ENCODE data around the gene GRK1. TPM values are rescaled to one million over a fixed set of nuclear protein-coding genes. Genes with fewer than 3 reads are reported as not detected.

GRK1 gene
- total RNA-seq, 2 experiments from 2014 or later, result not detected

DNA sequence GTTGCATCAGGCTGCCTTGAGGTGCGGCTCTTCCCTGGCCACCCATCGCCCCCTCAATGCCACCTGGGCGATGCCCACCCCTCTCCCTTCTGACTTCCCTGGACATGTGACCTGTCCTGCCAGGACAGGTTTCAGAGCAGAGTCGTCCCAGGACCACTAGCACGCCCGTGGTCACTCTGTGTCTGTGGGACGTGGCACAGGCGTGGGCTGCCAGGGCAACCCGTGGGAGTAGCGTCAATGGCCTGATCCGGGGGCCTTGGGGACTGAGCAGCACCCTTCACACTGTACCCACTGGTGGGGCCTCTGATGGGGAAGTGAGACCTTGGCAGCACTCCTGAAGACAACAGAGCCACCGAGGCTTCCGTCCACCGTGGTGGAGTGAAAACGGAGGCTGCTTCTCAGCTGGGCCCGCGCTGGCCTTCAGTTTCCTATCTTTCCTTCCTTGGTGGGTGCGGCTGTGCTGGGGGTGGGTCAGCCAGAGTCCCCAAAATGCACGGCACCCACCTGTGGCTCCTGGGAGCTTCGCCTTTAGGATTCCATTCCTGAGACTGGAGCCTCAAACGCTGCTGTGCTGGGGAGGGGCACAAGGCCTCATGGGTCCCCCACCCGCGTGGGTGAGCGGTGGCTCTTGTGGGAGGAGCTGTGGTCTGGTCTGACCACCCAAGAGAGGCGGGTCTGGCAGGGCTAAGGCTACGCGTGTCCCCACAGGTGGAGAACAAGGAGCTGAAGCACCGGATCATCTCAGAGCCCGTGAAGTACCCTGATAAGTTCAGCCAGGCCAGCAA lies 65.3 kb downstream of the GRK1 start:
- intact Hi-C loops (cut with micrococcal nuclease), result no loop called here
- no peak for DNase-seq
- CTCF ChIA-PET, result no interaction called here
- no peaks in the 10 kb centered on the region for H3K36me3 Mint-ChIP-seq
- no peaks in the 10 kb centered on the region for H3K4me1 Mint-ChIP-seq (ENCODE audit: low read depth)
- H3K4me3 Mint-ChIP-seq, result no peak overlapping the region
- POLR2A ChIA-PET, result no interaction called here
- H3K9me3 Mint-ChIP-seq, result peaks cover 4% of the 10 kb centered on the region
- peaks cover 16% of the 10 kb centered on the region for H3K27me3 Mint-ChIP-seq
- H3K27ac Mint-ChIP-seq, result no peak overlapping the region

DNA sequence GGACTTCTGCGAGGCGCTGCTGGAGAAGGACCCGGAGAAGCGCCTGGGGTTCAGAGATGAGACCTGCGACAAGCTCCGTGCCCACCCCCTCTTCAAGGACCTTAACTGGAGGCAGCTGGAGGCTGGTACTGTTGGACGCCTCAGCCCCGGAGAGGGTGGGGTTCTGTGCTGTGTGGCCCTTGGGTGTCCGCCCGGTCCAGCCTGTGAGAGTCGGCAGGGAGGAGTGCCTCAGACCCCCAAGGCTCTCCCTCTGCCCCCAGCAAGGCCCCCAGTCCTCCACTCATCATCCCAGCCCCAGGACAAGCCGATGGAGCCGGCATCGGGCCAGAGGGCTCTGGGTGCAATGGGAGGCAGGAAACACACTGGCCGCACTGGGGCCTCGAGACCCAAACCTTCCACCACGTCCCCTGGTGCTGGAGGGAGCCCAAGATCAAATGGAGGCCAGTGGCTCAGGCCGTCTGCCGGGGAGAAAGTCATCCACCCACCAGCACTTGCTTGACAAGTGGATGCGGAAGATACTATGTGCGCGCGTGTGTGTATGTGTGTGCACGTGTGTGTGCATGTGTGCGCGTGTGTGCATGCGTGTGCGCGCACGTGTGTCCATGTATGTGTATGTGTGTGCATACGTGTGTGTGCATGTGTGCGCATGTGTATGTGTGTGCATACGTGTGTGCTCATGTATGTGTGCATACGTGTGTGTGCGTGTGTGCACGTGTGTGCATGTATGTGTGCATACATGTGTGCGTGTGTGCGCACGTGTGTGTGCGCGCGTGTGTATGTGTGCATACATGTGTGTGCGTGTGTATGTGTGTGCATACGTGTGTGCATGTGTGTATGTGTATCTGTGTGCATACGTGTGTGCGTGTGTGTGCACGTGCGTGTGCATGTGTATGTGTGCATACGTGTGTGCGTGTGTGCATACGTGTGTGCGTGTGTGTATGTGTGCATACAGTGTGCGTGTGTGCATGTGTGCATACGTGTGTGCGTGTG lies 66.2 kb downstream of the GRK1 start:
- Mint-ChIP-seq H3K9me3 (peaks cover 4% of the 10 kb centered on the region), H3K27ac (no peak overlapping the region), H3K27me3 (peaks cover 16% of the 10 kb centered on the region), H3K36me3 (no peaks in the 10 kb centered on the region), H3K4me3 (no peak overlapping the region), H3K4me1 (ENCODE audit: low read depth) (no peaks in the 10 kb centered on the region)
- DNase-seq, result no peak
- ChIA-PET POLR2A (no interaction called here), CTCF (no interaction called here)
- intact Hi-C loops (cut with micrococcal nuclease), result no loop called here

DNA sequence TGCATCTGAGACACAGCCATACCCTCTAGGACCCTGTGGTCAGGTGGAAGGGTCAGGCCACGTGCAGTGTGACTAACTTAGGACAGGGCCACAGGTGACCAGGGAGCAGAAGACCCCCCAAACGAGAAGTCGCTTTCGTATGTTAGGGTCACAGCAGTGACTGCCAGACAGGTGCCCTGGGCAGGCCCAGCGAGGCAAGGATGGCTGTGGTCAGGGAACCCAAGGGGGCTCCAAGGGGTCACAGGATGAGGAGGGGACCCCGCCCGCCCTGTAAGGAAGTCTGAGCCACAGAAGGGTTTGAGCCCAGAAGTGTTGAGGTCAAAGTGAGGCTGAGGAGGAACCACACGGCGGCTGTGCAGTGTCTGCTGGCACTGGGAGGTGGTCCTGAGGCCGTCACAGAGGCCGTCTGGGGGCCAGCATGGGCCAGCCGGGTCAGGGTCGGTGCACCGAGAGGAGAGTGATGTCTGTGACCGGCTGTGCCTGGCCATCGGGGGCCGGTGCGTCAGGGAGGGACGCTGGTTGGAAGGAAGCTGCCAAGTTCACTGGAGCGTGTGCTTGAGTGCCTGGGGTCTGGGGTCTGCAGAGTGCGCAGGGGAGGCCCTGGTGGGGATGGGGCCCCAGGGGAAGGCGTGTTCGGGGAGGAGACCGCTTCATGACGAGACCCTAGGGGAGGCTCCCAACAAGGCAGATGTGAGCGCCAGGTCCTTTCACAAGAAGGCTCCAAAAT lies 67.2 kb downstream of the GRK1 start:
- ChIA-PET CTCF (no interaction called here), POLR2A (no interaction called here)
- no peak overlapping the region for H3K4me3 Mint-ChIP-seq
- intact Hi-C loops (cut with micrococcal nuclease), result no loop called here
- peaks cover 7% of the 10 kb centered on the region for H3K27me3 Mint-ChIP-seq
- H3K27ac Mint-ChIP-seq, result no peak overlapping the region
- no peaks in the 10 kb centered on the region for H3K4me1 Mint-ChIP-seq (ENCODE audit: low read depth)
- no peak for DNase-seq
- peaks cover 4% of the 10 kb centered on the region for H3K9me3 Mint-ChIP-seq
- no peaks in the 10 kb centered on the region for H3K36me3 Mint-ChIP-seq

DNA sequence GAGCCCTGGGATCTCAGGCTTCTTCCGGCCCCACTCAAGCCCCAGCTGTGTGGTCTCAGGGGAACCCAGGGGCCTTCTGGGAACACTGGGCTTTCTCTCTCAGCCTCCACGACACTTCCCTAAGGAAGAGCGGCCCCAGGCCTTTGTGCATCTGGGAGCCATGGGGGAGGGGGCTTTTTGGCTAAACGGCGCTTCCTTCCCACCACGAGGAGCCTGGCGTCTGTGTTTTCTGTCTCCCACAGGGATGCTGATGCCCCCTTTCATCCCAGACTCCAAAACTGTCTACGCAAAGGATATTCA lies 67.8 kb downstream of the GRK1 start:
- H3K27me3 Mint-ChIP-seq, result peaks cover 3% of the 10 kb centered on the region
- no peak for DNase-seq
- H3K4me3 Mint-ChIP-seq, result no peak overlapping the region
- POLR2A ChIA-PET, result no interaction called here
- CTCF ChIA-PET, result no interaction called here
- no peak overlapping the region for H3K27ac Mint-ChIP-seq
- peaks cover 4% of the 10 kb centered on the region for H3K9me3 Mint-ChIP-seq
- H3K36me3 Mint-ChIP-seq, result no peaks in the 10 kb centered on the region
- intact Hi-C loops (cut with micrococcal nuclease), result no loop called here
- H3K4me1 Mint-ChIP-seq (ENCODE audit: low read depth), result no peaks in the 10 kb centered on the region

DNA sequence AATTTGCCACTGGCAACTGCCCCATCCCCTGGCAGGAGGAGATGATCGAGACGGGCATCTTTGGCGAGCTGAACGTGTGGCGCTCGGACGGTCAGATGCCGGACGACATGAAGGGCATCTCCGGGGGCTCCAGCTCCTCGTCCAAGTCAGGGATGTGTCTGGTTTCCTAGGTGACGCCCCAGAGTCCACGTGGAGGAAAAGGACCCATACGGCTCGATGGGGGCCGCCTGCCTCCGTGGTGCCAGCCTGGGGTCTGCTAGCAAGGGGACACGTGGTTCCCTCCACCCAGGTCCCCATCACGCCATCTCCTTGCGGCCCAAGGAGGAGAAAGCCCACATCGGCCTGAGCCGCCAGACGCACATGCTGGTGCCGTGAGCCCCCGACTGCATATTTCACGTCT lies 68.2 kb downstream of the GRK1 start:
- Mint-ChIP-seq H3K9me3 (peaks cover 4% of the 10 kb centered on the region), H3K27me3 (peaks cover 3% of the 10 kb centered on the region), H3K27ac (no peak overlapping the region), H3K36me3 (no peaks in the 10 kb centered on the region), H3K4me1 (ENCODE audit: low read depth) (no peaks in the 10 kb centered on the region), H3K4me3 (no peak overlapping the region)
- CTCF ChIA-PET, result no interaction called here
- POLR2A ChIA-PET, result no interaction called here
- intact Hi-C loops (cut with micrococcal nuclease), result no loop called here
- DNase-seq, result no peak

DNA sequence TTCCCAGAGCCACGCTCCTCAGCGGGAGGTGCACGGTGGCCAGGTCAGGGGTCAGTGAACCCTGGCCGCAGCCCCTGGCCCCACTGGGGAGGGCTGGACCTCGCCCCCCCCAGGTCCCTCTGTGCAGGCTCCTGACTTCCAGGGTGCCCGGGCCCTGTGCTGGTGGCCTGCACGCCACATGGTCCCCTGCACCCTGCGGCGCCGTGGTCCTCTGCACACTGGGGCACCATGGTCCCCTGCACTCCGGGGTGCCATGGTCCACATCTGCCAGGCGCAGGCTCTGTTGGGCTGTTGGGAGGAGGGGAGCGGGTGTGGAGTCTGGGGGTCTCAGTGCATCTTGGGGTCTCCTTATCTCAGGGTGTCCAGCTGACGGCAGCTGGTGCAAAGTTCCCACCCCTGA lies 68.7 kb downstream of the GRK1 start:
- Mint-ChIP-seq H3K4me1 (ENCODE audit: low read depth) (peaks cover 4% of the 10 kb centered on the region), H3K27ac (no peak overlapping the region), H3K9me3 (peaks cover 4% of the 10 kb centered on the region), H3K36me3 (no peaks in the 10 kb centered on the region), H3K4me3 (no peak overlapping the region), H3K27me3 (peaks cover 4% of the 10 kb centered on the region)
- no peak for DNase-seq
- intact Hi-C loops (cut with micrococcal nuclease), result no loop called here
- CTCF ChIA-PET, result no interaction called here
- POLR2A ChIA-PET, result no interaction called here

DNA sequence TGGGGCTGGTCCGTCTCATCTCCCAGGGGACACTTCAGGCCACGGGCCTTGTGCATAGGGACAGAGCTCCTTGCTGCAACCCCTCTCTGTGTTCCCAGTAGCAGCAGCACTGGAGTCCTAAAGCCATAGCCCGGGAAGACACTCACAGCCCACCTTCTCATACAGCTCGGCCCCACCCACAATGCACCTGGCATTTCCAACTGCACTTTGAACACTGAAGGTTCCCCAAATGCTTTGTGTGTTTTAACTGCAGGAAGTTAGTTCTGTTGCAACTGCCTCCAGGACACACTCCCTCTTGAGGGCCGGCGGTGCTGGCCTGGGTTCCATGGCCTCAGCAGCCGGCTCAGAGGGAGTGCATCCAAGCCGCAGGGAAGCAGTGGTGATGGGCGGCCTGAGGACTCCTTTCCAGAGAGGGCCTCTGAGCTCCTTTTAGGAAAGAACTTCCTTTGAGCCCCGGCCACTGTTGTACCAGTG lies 69.3 kb downstream of the GRK1 start:
- H3K4me1 Mint-ChIP-seq (ENCODE audit: low read depth), result peaks cover 9% of the 10 kb centered on the region
- DNase-seq, result no peak
- H3K27me3 Mint-ChIP-seq, result peaks cover 9% of the 10 kb centered on the region
- peaks cover 4% of the 10 kb centered on the region for H3K9me3 Mint-ChIP-seq
- ChIA-PET POLR2A (no interaction called here), CTCF (no interaction called here)
- H3K27ac Mint-ChIP-seq, result no peak overlapping the region
- H3K36me3 Mint-ChIP-seq, result no peaks in the 10 kb centered on the region
- no peak overlapping the region for H3K4me3 Mint-ChIP-seq
- intact Hi-C loops (cut with micrococcal nuclease), result no loop called here

DNA sequence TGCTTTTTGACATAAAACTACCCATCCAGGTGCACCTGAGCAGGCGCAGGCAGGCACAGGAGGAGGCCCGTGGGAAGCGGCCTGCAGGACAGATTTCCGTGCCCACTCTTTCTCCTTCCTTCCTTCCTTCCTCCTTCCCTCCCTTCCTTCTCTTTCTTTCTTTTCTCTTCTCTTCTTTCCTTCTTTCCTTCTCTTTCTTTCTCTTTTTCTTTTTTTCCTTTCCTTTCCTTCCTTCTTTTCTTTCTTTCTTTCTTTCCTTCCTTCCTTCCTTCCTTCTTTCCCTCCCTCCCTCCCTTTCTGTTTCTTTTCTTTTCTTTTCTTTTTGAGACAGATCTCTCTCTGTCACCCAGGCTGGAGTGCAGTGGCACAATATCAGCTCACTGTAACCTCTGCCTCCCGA lies 70.8 kb downstream of the GRK1 start:
- CTCF ChIA-PET, result no interaction called here
- no peak for DNase-seq
- Mint-ChIP-seq H3K27ac (no peak overlapping the region), H3K27me3 (peaks cover 10% of the 10 kb centered on the region), H3K4me1 (ENCODE audit: low read depth) (peaks cover 24% of the 10 kb centered on the region), H3K36me3 (no peaks in the 10 kb centered on the region), H3K4me3 (no peak overlapping the region), H3K9me3 (peaks cover 4% of the 10 kb centered on the region)
- intact Hi-C loops (cut with micrococcal nuclease), result no loop called here
- POLR2A ChIA-PET, result no interaction called here

DNA sequence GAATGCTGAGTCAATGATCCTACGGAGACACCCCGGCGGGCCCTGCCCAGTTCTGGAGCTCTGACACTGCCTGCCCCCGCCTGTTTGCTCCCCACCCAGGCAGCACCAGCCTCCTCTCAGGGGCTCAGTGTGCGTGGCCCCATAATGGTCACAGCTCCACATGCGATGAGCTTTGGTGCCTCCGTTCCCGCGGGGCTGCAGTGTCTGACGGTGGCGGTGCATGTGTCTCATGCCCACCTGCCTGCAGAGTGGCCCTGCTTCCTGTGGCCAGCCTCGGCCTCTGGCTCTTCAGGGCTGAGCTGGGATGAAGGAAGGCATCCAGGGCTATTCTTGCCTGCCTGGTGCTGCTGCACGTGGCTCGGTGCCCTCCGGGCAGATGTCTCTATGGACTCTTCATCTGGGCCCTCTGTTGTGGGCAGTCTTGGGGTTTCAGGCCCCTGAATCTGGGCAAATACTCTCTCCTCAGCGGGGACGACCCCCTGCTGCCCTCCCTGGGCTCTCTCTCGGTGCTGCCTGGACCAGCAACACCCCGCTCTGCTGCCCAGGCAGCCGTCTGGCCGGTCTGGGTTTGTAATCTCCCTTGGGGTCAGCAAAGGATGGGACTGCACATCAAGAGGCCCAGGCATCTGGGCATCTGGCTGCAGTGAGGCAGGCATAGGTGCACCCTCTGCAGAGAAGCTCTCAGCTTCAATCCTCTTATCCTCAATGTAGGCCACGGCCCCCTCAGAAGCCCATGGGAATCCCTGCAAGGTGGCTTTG lies 72.7 kb downstream of the GRK1 start:
- peaks cover 14% of the 10 kb centered on the region for H3K27me3 Mint-ChIP-seq
- no peaks in the 10 kb centered on the region for H3K36me3 Mint-ChIP-seq
- ChIA-PET CTCF (interaction anchor here (1.9 kb wide), 1 partner anchor 15 kb away, joined by 5 read pairs; no protein-coding TSS in a partner anchor), POLR2A (no interaction called here)
- H3K4me1 Mint-ChIP-seq (ENCODE audit: low read depth), result peaks cover 24% of the 10 kb centered on the region
- no peak overlapping the region for H3K4me3 Mint-ChIP-seq
- no peaks in the 10 kb centered on the region for H3K9me3 Mint-ChIP-seq
- intact Hi-C loops (cut with micrococcal nuclease), result no loop called here
- H3K27ac Mint-ChIP-seq, result no peak overlapping the region
- DNase-seq, result no peak

DNA sequence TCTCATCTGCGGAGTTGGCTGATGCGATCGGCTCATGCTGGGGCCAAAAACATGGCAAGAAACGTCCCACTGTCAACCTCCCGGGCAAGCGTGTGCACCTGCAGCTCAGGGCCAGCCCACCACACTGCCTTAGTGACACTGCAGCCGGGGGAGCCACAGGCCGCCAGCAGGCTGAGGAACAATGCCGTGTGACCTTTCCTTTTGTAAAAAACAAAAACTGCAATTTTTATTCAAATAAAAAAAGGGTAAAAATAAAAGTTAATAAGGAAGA lies 73.2 kb downstream of the GRK1 start:
- DNase-seq, result no peak
- Mint-ChIP-seq H3K36me3 (no peaks in the 10 kb centered on the region), H3K4me1 (ENCODE audit: low read depth) (peaks cover 24% of the 10 kb centered on the region), H3K27ac (no peak overlapping the region), H3K9me3 (no peaks in the 10 kb centered on the region), H3K4me3 (no peak overlapping the region), H3K27me3 (peaks cover 17% of the 10 kb centered on the region)
- ChIA-PET POLR2A (no interaction called here), CTCF (interaction anchor here (1.9 kb wide), 1 partner anchor 16 kb away, joined by 5 read pairs; no protein-coding TSS in a partner anchor)
- intact Hi-C loops (cut with micrococcal nuclease), result no loop called here

DNA sequence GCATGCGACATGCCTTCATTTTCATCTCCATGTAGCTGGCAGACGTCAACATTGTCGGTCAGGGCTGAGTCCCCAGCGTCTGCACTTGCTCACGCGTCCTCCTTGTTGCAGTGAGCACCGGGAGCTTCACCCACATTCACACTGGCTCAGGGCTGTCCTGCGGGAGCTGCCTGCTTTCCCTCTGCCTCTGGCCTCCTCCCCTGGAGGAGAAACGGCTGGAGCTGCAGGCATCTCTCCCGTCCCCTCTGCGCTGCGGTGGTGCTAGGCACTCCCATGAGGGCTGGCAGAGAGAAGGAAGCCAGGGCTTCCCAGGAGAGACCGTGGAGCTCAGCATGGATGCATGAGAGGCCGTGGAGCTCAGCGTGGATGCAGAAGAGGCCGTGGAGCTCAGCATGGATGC lies 73.6 kb downstream of the GRK1 start:
- H3K9me3 Mint-ChIP-seq, result no peaks in the 10 kb centered on the region
- no peak overlapping the region for H3K27ac Mint-ChIP-seq
- no peaks in the 10 kb centered on the region for H3K36me3 Mint-ChIP-seq
- intact Hi-C loops (cut with micrococcal nuclease), result no loop called here
- ChIA-PET POLR2A (interaction anchor here (0.6 kb wide), 1 partner anchor 329 kb away, joined by 3 read pairs; no protein-coding TSS in a partner anchor), CTCF (interaction anchor here (1.4 to 1.9 kb wide), 2 partner anchors 16 to 18 kb away, joined by 5 read pairs; partner anchors contain the start of gene TMEM255B)
- DNase-seq, result no peak
- H3K4me1 Mint-ChIP-seq (ENCODE audit: low read depth), result peaks cover 24% of the 10 kb centered on the region
- no peak overlapping the region for H3K4me3 Mint-ChIP-seq
- peaks cover 17% of the 10 kb centered on the region for H3K27me3 Mint-ChIP-seq

Data from activated CD4-positive, alpha-beta memory T cell treated with anti-CD3 and anti-CD28 coated beads for 36 hours (primary cell).